KOPT-K1 (cell line): ENCODE results near the gene DDX28.

ENCODE experiments used
- H3K27ac ChIP-seq: fragments of 200-600 bp; sonication (generic); 2 replicates; pipeline ENCODE4 v1.5.1; 2016; ENCODE audit warnings: antibody characterized with exemption, mild to moderate bottlenecking, low read depth, low read length; ENCODE audit not compliant: poor library complexity, severe bottlenecking
- H3K36me3 ChIP-seq: fragments of 200-600 bp; sonication (generic); 2 replicates; pipeline ENCODE4 v1.5.1; 2017; ENCODE audit warnings: antibody characterized with exemption, mild to moderate bottlenecking, low read length, moderate library complexity; ENCODE audit not compliant: insufficient read depth
- H3K9me3 ChIP-seq: fragments of 200-600 bp; sonication (generic); 2 replicates; pipeline ENCODE4 v1.5.1; 2017; ENCODE audit warnings: antibody characterized with exemption, low read length, mild to moderate bottlenecking; ENCODE audit not compliant: insufficient read depth, poor library complexity, severe bottlenecking

DDX28 gene

GRCh38 chr16:68022728-68023537 lies at the start of gene DDX28, which contains the start of gene DUS2:
DDX28 (minus strand) TSS chr16:68023232; CDS start chr16:68023202, 30 bp downstream.
DUS2 (plus strand) TSS chr16:68023284; CDS start chr16:68038024, 14,740 bp downstream.
- Histone ChIP-seq H3K9me3 (no peaks in the 10 kb centered on the region), H3K36me3 (peaks cover 42% of the 10 kb centered on the region), H3K27ac (peak within 1 kb of the TSS; percentile 72)

GRCh38 chr16:68072038-68072695 lies 49.1 kb upstream of the DDX28 start:
- Histone ChIP-seq H3K9me3 (no peaks in the 10 kb centered on the region), H3K27ac (peak overlapping the region; percentile 78), H3K36me3 (peaks cover 38% of the 10 kb centered on the region)

GRCh38 chr16:68071518-68071901 lies 48.5 kb upstream of the DDX28 start:
- Histone ChIP-seq H3K36me3 (peaks cover 35% of the 10 kb centered on the region), H3K9me3 (no peaks in the 10 kb centered on the region), H3K27ac (peak overlapping the region; percentile 78)

- H3K9me3 ChIP-seq, result no peaks in the 10 kb centered on the region
- H3K27ac ChIP-seq, result peak overlapping the region; percentile 78
- H3K36me3 ChIP-seq, result peaks cover 35% of the 10 kb centered on the region
These were observed 47.9 kb upstream of the DDX28 start for GRCh38 chr16:68070806-68071517.

GRCh38 chr16:68070249-68070730 lies 47.3 kb upstream of the DDX28 start:
- no peaks in the 10 kb centered on the region for H3K9me3 ChIP-seq
- peak overlapping the region; percentile 78 for H3K27ac ChIP-seq
- H3K36me3 ChIP-seq, result peaks cover 29% of the 10 kb centered on the region

- no peaks in the 10 kb centered on the region for H3K9me3 ChIP-seq
- H3K27ac ChIP-seq, result peak overlapping the region; percentile 78
- H3K36me3 ChIP-seq, result peaks cover 28% of the 10 kb centered on the region
These were observed 46.6 kb upstream of the DDX28 start for GRCh38 chr16:68069511-68070248.

GRCh38 chr16:68068926-68069325 lies 45.9 kb upstream of the DDX28 start:
- Histone ChIP-seq H3K9me3 (no peaks in the 10 kb centered on the region), H3K27ac (peak overlapping the region; percentile 78), H3K36me3 (peaks cover 29% of the 10 kb centered on the region)

- H3K9me3 ChIP-seq, result no peaks in the 10 kb centered on the region
- H3K36me3 ChIP-seq, result peaks cover 14% of the 10 kb centered on the region; the same call in 1 of the 2 replicates
- peak overlapping the region; percentile 7 for H3K27ac ChIP-seq
These were observed 43.7 kb upstream of the DDX28 start for GRCh38 chr16:68066763-68067162.

- Histone ChIP-seq H3K9me3 (no peaks in the 10 kb centered on the region), H3K36me3 (peaks cover 16% of the 10 kb centered on the region; the same call in 1 of the 2 replicates), H3K27ac (peak overlapping the region; percentile 7)
These were observed 42.8 kb upstream of the DDX28 start for GRCh38 chr16:68065716-68066305.

GRCh38 chr16:68064791-68065365 lies 41.8 kb upstream of the DDX28 start:
- Histone ChIP-seq H3K27ac (peak overlapping the region; percentile 19), H3K9me3 (no peaks in the 10 kb centered on the region), H3K36me3 (peaks cover 20% of the 10 kb centered on the region; the same call in 1 of the 2 replicates)

- Histone ChIP-seq H3K9me3 (no peaks in the 10 kb centered on the region), H3K36me3 (peaks cover 34% of the 10 kb centered on the region), H3K27ac (peak overlapping the region; percentile 70)
These were observed 39.9 kb upstream of the DDX28 start for GRCh38 chr16:68062910-68063393.

- peak overlapping the region; percentile 31 for H3K27ac ChIP-seq
- H3K36me3 ChIP-seq, result peaks cover 43% of the 10 kb centered on the region
- H3K9me3 ChIP-seq, result no peaks in the 10 kb centered on the region
These were observed 38.4 kb upstream of the DDX28 start for GRCh38 chr16:68061396-68061795.

- H3K9me3 ChIP-seq, result no peaks in the 10 kb centered on the region
- peaks cover 54% of the 10 kb centered on the region for H3K36me3 ChIP-seq
- no peak overlapping the region for H3K27ac ChIP-seq
These were observed 36.8 kb upstream of the DDX28 start for GRCh38 chr16:68059804-68060203.

GRCh38 chr16:68055395-68055794 lies 32.4 kb upstream of the DDX28 start:
- Histone ChIP-seq H3K9me3 (no peaks in the 10 kb centered on the region), H3K36me3 (peaks cover 86% of the 10 kb centered on the region), H3K27ac (no peak overlapping the region)
